IPS-18c (cell line): ENCODE measurements around the gene GFRA1.

Source experiments
- H3K4me3 ChIP-seq: 2 replicates; pipeline ENCODE4 v1.7.0; 2013; ENCODE audit warnings: low read depth, mild to moderate bottlenecking, low read length, moderate library complexity; ENCODE audit not compliant: insufficient read depth
- H3K9me3 ChIP-seq: one replicate; pipeline ENCODE4 v1.6.1; 2013; ENCODE audit warnings: mild to moderate bottlenecking, low read length, moderate library complexity; ENCODE audit not compliant: control insufficient read depth, insufficient read depth

Gene GFRA1

GRCh38 chr10:116221053-116221452 lies 52.0 kb downstream of the GFRA1 start:
- Histone ChIP-seq H3K4me3 (no peak overlapping the region), H3K9me3 (no peaks in the 10 kb centered on the region)

- no peak overlapping the region for H3K4me3 ChIP-seq
These were observed 56.3 kb downstream of the GFRA1 start for GRCh38 chr10:116216676-116217075.

GRCh38 chr10:116215651-116216050 lies 57.4 kb downstream of the GFRA1 start:
- Histone ChIP-seq H3K4me3 (no peak overlapping the region), H3K9me3 (no peaks in the 10 kb centered on the region)

More at GRCh38 chr10:116216676-116217075, 56.3 kb downstream of the GFRA1 start:
- H3K9me3 ChIP-seq: no peaks in the 10 kb centered on the region

DNA sequence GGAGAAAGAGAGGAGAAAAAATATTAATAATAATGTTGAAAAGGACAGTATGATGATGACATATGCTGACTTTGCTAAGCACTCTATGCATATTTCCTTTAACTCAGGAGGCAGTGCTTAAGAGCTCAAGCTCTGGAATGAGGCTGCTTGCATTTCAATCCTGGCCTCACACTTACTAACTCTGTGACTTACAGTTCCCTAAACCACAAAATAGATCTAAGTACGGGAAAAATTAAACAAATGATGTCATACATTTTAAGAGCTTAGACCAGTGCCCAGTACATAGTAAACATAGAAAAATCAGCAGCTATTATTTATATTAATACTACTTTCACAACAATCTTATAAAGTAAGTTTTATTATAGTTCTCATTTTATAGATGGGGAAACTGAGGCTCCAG lies 61.3 kb downstream of the GFRA1 start:
- H3K4me3 ChIP-seq: no peak overlapping the region
- peaks cover 2% of the 10 kb centered on the region for H3K9me3 ChIP-seq

- peaks cover 2% of the 10 kb centered on the region for H3K9me3 ChIP-seq
- no peak overlapping the region for H3K4me3 ChIP-seq
These were observed 62.2 kb downstream of the GFRA1 start for GRCh38 chr10:116210588-116211346.

- Histone ChIP-seq H3K4me3 (no peak overlapping the region), H3K9me3 (peaks cover 2% of the 10 kb centered on the region)
These were observed 63.2 kb downstream of the GFRA1 start for GRCh38 chr10:116209781-116210180.

- Histone ChIP-seq H3K4me3 (no peak overlapping the region), H3K9me3 (peaks cover 2% of the 10 kb centered on the region)
These were observed 63.9 kb downstream of the GFRA1 start for GRCh38 chr10:116208956-116209567.

DNA sequence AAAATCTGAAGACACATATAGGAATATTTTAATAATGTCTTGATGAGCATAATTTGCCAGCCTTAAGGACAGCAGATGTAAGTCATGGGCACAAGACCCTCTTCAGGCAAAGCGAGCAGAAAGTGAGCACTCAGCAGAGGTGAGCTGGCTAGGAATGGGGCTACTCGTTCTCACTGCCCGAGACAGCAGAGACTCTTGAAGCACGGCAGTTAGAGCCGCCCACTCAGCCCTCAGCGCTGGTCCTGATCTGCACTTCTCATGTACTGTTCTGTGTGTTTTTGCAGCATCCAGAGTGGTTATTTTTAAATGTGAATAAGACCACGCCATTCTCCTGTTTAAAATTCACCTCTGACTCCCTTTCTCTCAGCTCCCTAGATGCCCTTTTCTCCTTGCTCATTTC lies 65.3 kb downstream of the GFRA1 start:
- H3K9me3 ChIP-seq: peaks cover 2% of the 10 kb centered on the region
- no peak overlapping the region for H3K4me3 ChIP-seq

GRCh38 chr10:116203661-116204060 lies 69.3 kb downstream of the GFRA1 start:
- Histone ChIP-seq H3K4me3 (no peak overlapping the region), H3K9me3 (peaks cover 5% of the 10 kb centered on the region)

DNA sequence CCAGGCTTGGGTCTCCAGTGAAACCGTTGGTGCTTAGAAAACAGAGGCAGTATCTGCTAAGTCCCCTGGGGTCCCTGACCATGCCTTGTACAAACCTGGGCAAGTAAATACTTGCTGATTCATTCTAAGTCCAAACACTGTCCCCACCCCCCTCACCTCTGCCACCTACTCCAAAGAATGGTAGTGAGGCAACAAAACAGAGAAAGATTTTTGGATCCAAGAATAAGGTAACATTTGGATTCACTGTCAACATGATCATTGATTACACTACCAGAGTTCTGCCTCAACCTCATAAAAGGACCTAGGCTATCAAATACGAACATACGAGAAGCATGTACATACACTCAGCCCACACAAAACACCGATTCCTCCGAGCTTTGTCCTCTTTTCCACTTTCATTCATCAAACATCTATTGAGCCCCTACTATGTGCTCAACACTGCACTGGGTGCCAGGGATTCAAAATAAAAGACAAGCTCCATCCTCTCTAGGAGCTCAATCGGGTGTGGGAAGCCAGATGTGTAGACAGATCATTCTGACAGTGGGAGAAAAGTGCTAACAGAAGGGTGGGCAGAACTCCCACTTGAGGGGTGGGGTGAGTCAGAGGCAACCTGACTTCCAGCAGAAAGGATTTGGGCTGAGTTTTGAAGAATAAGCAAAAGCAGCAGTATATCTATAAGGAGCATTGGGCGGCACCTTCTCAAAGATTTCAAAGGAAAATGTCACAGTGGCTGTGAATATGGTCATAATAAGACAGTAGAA lies 71.2 kb downstream of the GFRA1 start:
- peaks cover 3% of the 10 kb centered on the region for H3K9me3 ChIP-seq
- H3K4me3 ChIP-seq: no peak overlapping the region

GRCh38 chr10:116201011-116201410 lies 72.0 kb downstream of the GFRA1 start:
- peaks cover 3% of the 10 kb centered on the region for H3K9me3 ChIP-seq

DNA sequence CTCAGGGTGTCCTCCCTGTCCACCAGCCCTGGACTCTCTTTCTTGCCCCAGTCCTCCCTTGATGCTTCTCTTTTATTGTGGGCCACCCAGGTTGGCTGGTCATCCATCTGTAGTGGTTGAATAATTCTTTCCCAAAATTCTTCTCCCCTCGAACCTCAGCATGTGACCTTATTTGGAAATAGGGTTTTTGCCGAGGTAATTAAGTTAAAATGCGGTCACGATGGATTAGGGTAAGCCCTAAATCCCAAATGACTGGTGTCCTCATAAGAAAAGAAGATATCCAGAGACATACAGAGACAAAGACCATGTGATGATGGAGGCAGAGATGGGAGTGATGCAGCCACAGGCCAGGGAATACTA lies 74.3 kb downstream of the GFRA1 start:
- H3K4me3 ChIP-seq: no peak overlapping the region
- H3K9me3 ChIP-seq: peaks cover 3% of the 10 kb centered on the region

More at GRCh38 chr10:116201011-116201410, 72.0 kb downstream of the GFRA1 start:
- H3K4me3 ChIP-seq: no peak overlapping the region

DNA sequence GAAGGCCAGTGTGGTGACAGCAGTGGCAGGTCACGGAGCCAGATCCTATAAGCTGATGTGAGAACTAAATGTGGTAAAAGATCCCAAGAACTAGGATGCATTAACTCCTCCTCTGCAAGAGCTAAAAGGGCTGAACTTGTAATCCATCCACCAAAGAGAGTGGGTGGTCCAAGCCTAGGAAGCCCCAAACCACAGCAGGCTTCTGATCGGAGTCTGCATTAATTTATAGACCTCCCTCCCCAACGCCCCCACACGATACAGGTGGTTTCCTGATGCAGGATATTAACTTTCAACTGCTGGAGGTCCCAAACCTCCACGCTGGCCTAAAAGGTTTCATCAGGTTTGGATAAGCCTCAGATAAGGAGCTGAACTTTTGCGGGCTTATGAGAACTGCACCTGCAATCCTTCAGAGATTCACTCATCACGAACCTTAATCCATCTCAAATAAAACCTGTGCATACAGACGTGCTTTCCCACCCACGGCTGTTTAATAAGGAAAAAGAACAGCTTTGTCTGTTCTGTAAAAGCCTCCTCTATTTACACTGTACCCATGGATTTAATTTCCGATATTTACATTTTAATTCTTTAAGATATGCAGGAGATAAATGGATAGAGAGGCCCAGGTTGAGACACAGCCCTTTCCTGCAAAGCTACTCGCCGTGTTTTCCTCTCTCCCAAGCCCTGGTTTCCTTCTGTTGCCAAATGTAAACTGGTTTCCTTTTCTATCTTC lies 74.9 kb downstream of the GFRA1 start:
- H3K9me3 ChIP-seq: peaks cover 3% of the 10 kb centered on the region
- no peak overlapping the region for H3K4me3 ChIP-seq

DNA sequence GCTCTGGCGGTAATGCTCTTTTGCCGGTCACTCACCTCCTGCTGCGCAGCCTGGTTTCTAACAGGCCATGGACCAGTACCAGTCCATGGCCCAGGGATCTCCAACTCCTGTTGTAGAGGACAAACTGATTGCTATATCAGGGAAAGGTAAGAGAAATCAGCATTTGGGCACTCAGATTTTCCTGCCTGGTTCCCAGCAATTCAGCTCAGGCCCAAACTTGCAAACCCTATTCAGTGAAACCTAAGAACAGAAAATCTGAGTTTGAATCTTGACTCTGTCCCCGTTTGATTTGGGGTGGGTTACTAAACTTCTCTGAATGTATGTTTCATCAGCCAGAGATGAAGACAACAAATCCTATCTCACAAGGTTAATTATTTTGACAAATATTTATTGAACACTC lies 77.4 kb downstream of the GFRA1 start:
- H3K9me3 ChIP-seq: no peaks in the 10 kb centered on the region
- H3K4me3 ChIP-seq: no peak overlapping the region

- Histone ChIP-seq H3K9me3 (no peaks in the 10 kb centered on the region), H3K4me3 (no peak overlapping the region)
These were observed 78.0 kb downstream of the GFRA1 start for GRCh38 chr10:116195039-116195438.

- Histone ChIP-seq H3K4me3 (no peak overlapping the region), H3K9me3 (no peaks in the 10 kb centered on the region)
These were observed 78.9 kb downstream of the GFRA1 start for GRCh38 chr10:116194061-116194460.

DNA sequence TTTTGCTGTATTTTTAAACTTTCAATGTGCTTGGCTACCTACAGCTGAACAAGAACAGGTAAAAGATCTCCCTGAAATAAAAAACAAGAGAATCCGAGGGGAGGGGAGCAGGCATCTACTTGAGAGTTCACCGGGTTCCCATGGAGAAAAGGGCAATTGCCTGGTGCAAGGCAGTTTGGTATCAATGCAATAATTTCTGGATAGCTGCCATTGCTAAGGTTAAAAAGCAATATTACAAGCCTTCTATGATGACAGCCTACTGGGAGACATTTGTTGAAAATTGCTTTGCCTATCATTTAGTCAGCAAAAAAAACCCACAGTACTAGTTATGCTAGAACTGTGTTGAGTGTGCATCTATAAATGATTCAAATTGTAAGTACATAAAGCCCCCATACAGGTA lies 82.1 kb downstream of the GFRA1 start:
- Histone ChIP-seq H3K4me3 (no peak overlapping the region), H3K9me3 (no peaks in the 10 kb centered on the region)
